Subcutaneous preadipocyte (primary cell): ENCODE measurements around the gene TAOK1. TPM values are rescaled to one million over a fixed set of nuclear protein-coding genes. Genes with fewer than 3 reads are reported as not detected.

Experiments
- small RNA-seq: library from RNA; depleted of rRNA; stranded (forward); fragments of <200 nt; gene quantifications from one replicate; pipeline ENCODE3, GENCODE V24; 2012
- total RNA-seq: library from RNA; depleted of rRNA; stranded (reverse); fragments of >200 nt; gene quantifications from 2 replicates; pipeline ENCODE4 v1.2.3, GENCODE V29; 2012

Gene TAOK1
- total RNA-seq: 37.5 and 53.8 TPM in 2 replicates

DNA sequence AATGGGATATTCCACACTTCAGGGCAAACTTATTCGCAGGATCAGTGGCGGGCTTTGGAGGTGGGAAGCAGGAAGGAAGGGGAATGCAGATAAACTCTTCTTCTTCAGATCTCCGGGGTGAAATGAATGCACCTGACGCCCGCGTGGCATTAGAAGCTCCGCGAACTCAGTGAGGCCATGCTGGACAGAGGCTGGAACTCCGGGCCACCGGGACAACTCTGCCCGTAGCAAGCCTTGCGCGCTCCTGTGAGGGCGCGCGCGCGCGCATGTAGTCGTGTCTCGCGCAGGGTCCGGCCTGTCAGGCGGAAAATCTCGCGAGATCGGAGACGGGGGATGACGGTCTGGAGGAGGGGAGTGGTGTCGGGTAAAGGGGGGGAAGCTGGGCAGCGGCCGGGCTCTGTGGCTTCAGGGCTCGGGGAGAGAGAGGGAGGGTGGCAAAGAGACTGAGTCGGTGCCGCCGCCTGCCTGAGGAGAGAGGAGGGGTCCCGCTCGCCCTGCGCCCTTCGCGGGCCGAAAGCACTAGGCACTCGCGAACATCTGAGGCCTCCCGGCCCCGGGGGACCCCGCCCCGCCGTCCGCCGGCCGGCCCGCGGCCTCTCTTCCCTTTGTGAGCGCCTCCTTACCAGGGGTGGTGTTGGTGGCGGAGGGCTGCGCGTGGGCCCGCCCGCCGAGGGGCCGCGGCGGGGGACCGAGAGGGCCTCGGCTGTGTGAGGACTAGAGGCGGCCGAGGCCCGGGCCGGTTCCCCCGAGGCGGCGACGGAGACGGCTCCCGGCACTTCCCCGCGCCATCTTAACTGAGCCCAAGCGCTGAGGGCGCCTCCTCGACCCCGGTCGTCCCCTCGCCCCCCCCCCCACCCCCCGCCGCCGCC lies at the start of gene TAOK1:
Gene TAOK1 (plus strand): TSS at position 382 of the 869 bp plus-strand sequence. CDS start 61,186 bp downstream, outside the sequence.

DNA sequence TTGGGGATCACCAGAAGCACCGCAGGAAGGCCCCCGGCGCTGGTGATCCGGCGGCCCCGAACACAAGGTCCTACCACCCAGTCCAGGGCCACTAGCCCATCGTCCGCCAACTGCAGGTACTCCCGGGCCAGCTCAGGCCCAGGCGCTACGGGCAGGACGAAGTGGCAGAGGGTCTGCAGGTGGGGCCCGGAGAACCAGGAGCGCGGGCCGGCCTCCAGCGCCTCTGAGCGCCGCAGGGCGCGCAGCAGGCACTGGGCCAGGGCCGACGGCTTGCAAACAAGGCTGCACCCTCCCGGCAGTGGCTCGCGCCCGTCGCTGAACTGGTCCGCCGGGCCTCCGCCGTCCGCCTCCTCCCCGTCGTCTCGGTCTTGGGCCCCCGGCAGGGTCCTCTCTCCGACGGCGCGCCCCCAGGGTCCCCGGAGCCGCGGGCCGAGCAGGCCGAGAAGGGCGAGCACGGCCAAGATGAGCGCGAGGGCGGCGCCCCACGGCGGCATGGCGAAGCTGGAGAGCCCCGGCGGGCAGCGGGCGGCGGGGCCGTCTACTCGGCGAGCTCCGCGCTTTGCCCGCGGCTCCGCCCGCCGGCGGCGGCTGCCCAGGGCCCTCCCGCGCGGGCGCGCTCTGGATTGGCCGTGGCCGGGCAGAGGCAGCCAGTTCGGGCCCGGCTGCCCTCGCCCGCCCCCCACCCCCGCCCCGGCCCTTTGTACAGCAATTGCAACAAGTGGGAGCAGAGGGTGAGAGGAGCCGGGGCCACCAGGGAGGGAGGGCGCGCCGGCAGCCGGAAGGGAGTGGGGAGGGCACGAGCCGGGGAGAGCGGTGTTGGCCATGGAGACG lies 176.5 kb downstream of the TAOK1 start, which contains the start of gene ABHD15:
Gene ABHD15 (minus strand): TSS at position 565 of the 831 bp plus-strand sequence. CDS start 71 bp downstream, at position 494.

DNA sequence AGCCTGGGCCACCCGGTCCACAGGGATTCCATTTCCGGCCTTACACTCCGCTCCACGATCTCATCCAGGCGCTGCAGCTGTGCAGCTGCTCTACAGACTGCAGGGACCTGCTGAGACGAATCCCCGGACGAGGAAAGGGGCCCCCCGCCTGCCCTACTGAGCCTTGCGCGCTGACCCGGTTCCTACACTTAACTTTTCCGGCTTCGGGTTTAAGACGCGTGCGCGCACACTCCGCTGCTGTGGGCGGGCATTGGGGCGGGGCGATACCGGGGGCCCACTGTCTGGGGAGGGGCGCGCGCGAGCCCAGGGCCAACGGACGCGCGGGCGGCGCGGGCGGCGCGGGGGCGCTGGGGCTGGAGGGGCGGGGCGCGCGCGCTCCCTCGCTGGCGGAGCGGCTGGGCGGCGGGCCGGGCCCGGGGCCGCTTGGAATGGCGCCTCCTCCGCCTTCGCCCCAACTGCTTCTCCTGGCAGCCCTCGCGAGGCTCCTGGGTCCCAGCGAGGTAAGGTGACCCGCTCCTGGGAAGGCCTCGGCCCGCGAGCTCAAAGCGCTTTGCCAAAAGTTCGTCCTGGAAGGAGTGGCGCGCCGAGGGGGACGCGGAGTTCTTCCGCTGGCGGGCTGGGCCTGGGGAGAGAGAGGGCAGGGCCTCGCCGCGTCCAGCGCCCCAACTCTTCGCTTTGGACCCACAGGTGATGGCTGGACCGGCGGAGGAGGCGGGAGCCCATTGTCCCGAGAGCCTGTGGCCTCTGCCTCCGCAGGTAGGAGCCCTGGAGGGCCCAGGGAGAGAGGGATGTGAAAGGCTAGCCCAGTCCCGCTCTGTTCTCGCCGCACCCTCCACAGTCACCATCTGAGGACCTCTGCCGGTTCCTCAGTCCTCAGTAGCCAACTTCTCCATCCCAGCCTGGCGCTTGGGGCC lies 178.4 kb downstream of the TAOK1 start, which contains the start of gene TP53I13:
Gene TP53I13 (plus strand): TSS at position 371 of the 914 bp plus-strand sequence. CDS start 58 bp downstream, at position 429.

DNA sequence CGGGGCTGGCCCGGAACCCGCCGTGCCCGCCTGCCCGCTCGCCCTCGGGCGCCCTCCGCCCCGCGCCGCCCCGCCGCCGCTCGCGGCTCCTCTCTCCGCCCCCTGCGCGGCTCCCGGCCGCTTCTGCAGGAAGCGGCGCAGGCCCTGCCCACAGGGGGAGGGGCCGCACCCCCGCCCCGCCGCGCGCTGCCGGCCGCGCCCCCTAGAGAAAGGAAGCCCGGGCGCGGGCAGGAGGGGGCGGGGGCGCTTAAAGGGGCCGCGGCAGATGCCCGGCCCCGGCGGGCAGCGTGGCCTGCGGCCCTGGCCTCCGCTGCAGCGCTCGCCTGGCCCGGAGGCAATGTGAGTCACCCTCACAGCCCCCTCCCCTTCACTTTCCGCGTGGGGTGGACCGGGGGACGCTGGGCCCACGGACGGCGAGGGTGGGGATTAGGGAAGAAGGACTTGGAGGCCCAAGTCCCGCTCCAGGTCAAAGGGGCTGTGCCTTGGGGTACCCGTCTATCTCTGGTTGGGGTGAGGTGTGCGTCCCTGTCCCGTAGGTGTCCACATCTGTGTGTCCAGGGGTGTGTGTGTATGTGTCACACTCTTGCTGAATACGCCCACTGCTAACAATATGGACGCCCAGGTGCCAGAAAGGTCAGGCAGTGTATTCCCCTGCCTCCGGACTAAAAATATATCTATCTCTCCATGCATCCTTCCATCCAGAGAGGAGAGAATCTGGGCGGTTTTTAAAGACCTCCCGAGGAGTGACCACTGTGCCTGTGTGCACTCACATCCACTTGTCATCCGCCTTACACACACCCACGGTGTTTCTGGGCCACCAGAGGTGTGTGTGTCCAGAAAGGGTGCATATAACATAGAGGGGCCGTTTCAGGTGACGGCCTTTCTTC lies 199.6 kb downstream of the TAOK1 start, which contains the start of gene GIT1:
Gene GIT1 (minus strand): TSS at position 125 of the 887 bp plus-strand sequence. CDS start 270 bp downstream, outside the sequence.

DNA sequence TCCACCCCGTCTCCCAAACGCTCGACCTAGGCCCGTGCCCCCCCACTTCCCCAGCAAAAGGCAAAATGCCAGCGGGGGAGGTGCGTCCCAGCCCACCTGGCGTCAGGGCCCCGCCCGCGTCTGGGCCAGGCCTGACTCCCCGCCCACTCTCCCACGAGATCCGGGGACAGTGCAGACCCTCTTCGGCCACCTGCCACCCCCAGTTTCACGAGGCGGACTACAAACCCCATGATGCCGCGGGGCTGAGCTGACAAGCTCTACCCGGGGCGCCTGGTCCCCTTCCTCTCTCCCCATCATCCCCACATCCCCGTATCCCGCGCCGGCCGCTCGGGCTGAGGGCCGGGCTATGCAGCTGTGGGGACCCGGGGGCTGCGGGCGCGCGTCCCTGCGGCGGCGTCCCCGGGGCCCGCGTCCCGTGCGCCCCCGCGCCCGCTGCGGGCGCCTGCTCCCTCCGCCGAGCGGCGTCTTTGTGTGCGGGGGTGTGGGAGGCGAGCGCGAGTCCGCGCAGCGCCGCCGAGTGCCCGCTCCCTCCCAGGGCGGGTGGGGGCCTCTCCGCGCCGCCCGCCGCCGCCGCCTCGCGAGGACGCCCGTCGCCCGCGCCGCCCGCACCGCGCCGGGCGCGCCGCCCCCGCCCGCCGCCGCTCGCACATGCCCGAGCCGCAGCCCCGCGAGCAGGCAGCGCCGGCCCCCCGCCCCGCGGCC lies 202.8 kb downstream of the TAOK1 start, which contains the start of gene ANKRD13B:
Gene ANKRD13B (plus strand): TSS at position 283 of the 702 bp plus-strand sequence. CDS start 490 bp downstream, outside the sequence.

Small RNA genes lying within 50 kb of the gene (small RNA-seq; reads per million reads assigned to genes)
- gene RNU4-34P (not detected), gene RNU6-1034P (not detected), gene RNU6-711P (not detected)

Other genes with a start within 250 kb of the TAOK1 start
- gene MYO18A, start 210.0 kb upstream of the TAOK1 start, total RNA-seq: 35.3 and 36.8 TPM in 2 replicates
- gene CRYBA1, start 143.5 kb upstream of the TAOK1 start, total RNA-seq: not detected in 2 replicates
- gene NUFIP2, start 96.2 kb upstream of the TAOK1 start, total RNA-seq: 41.1 and 42.6 TPM in 2 replicates
- 8.8 and 11.5 TPM in 2 replicates for gene ABHD15, start 176.7 kb downstream of the TAOK1 start, total RNA-seq
- gene TP53I13, start 178.3 kb downstream of the TAOK1 start, total RNA-seq: 33.4 and 35.4 TPM in 2 replicates
- gene GIT1, start 199.3 kb downstream of the TAOK1 start, total RNA-seq: 32.0 and 37.9 TPM in 2 replicates
- 16.2 and 19.4 TPM in 2 replicates for gene ANKRD13B, start 202.8 kb downstream of the TAOK1 start, total RNA-seq
- gene CORO6, start 232.5 kb downstream of the TAOK1 start, total RNA-seq: 3.9 and 4.0 TPM in 2 replicates